HG02938 (cell line): ENCODE measurements around the gene FOXJ3.

Source experiments
- ATAC-seq: cut with Tn5 transposase; IDR thresholded peaks from one replicate; pipeline ENCODE4 v1.9.1; 2021; ENCODE audit warnings: mild to moderate bottlenecking, moderate library complexity; ENCODE audit not compliant: unreplicated experiment

FOXJ3 gene

DNA sequence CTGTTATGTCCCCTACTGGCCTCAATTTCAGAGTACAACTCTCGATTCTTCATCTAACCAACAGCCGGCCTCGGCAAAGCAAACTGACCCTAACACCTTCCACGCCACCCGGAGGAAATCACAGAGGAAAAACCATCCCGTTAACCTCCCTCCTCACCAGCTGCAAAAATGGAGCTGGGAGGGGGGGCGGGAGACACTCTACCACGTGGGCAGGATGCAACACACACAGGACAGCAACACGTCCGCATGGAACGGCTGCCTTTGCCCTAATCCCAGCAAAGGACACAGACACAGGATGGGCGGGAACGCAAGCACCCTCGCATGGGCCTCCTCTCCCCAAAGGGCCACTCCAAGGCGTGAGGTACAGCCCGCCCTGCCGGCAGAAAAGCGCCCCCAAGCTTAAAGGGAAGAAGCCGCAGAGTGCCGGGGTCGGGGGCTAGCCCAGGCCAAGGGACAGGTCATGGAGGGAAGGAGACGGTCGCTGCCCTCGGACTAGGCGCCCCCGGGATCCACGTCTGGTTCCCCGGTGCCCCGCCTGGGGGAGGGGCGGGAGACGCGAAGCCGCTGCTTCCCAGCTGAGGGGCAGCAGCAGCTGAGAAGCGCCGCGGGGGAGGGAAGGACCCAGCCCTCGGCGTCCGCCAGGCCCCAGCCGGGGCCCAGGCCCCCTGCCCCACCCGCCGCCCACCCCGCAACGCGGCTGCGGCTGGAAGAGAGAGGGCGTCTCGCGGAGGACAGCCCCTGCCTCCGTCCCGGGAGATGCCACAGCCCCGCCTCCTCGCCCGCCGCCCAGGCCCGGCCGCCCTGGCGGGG is 590 bp downstream of the FOXJ3 start:
- peak; percentile 48 for ATAC-seq

DNA sequence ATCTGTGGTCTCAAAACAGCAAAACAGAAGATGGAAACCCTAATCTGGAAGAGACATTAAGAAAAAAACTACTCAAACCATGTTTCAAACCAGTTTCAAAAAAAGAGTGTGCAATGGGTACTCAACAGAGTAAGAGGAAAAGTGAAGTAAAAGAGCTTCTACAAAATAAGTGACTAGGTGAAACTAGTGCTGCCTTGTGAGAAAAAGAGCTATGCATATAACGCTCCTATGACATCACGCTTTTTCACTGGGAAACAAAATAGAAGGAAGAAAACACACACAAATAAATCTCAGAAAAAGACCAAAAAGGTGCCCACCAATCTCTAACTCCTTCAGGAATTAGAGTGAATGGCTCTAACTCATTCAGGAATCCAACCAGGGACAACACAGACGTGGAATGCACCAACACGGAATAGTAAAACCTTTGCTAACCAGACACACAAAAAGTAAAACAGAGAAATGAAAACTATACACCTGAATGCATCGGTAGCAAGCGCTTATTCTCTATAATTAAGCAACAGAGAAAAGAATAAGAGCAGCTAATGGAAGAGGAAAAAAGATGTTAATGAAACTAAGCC is 1.3 kb downstream of the FOXJ3 start:
- ATAC-seq = peak; percentile 21

DNA sequence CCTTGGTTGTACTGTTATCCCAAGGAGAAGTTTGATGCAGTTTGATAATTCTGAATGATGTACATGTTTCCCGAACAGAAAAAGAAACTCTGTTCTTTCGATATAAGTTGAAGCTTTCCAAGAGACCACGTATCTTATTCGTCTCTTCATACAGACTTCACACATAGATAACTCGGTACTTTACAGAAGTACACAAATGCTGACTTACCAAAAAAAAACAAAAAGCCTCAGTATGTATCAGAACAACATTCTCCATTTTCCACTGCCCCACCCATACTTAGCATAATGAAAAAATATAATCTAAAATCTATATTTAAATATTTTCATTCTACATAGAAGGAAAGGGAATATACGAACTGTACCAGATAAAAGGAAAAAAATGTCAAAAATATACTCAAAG is 2.2 kb downstream of the FOXJ3 start:
- ATAC-seq = no peak

DNA sequence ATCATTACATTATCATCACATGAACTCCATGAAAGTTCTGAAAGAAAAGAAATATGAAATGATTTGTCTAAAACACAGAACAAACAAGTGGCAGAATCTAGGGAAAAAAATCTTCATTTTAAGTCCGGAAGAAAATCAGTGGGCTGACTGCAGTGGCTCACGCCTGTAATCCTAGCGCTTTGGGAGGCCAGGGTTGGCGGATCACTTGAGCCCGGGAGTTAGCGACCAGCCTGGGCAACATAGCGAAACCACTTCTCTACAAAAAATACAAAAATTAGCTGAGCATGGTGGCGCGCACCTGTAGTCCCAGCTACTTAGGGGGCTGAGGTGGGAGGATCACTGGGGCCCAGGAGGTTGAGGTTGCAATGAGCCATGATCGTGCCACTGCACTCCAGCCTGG is 4.8 kb downstream of the FOXJ3 start:
- no peak for ATAC-seq

GRCh38 chr1:42328916-42329496 is 6.0 kb downstream of the FOXJ3 start:
- no peak for ATAC-seq

DNA sequence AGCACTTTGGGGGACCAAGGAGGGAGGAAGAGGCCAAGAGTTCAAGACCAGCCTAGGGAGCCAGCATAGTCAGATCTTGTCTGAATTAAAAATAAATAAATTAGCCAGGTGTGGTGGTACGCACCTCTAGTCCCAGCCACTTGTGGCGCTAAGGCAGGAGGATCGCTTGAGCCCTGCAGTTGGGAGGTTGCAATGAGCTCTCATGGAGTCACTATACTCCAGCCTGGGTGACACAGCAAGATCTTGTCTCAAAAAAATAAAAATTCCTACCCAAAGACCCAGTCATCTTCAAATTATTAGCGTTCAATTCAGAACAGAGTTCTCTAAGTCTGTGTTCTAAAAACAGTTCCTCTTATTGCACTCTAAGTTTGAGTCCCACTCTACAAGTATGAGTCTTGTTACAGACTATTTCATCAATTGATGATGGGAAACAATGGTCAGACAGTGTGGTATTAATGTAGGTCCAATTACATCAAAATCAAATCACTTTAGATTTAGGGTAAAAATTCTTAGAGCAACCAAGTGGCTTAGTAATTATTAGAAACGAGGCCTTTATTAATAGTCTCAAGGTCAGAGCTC is 6.9 kb downstream of the FOXJ3 start:
- no peak for ATAC-seq

GRCh38 chr1:42325014-42325402 is 10.0 kb downstream of the FOXJ3 start:
- ATAC-seq = no peak

DNA sequence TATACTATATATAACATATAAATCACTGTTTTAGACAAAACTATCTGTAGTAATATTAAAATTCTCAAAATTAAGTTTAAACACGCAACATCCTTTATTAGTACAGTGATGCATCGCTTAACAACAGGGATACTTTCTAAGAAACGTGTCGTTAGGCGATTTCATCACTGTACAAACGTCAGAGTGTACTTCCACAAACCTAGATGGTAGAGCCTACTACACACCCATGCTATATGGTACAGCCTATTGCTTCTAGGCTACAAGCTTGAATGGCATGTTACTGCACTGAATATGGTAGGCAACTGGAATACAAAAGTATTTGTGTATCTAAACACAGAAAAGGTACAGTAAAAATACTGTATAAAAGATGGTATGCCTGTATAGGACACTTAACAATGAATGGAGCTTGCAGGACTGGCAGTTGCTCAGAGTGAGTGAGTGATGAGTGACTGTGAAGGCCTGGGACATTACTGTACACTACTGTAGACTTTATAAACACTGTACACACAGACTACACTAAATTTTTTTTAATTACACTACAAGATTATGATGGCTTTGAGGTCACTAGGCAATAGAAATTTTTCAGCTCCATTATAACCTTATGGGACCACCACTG is 10.5 kb downstream of the FOXJ3 start:
- no peak for ATAC-seq

DNA sequence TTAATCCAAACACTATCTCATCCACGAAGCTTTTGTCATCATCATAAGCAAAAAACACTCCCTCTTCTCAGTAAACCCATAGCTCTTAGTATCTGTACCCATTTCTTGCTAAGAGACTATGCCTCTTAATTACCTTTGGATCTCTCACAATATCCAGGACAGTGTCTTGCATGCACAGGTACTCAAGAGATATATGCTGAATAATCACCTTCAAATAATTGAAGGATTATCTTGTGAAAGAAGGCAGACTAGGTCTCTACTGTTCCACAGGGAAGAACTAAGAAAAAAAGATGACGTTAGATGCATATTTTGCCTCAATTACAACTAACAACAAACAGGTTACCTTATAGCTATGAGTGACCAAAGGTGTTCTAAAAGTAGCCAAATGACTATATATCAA is 11.5 kb downstream of the FOXJ3 start:
- ATAC-seq = no peak

GRCh38 chr1:42322577-42322976 is 12.5 kb downstream of the FOXJ3 start:
- ATAC-seq = no peak

- no peak for ATAC-seq
These were observed 13.3 kb downstream of the FOXJ3 start for GRCh38 chr1:42321731-42322130.

DNA sequence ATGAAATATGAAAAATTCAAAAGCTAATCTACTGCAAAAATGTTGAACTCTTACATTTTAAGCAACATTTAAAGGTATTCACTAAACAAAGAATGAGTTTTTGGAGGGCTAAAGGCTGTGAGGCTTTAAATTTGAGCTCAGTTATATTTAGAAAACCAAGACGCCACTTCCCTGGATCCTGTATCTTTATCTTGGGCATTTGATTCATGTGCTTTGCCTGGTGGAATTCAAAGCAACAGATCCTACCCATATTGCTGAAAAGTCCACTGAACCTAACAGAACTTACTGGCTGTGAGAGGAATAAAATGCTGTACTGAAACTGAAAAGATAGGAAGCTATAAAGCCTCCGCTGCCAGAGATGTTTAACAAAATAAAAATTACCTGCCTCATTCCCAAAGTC is 14.3 kb downstream of the FOXJ3 start:
- no peak for ATAC-seq

- no peak for ATAC-seq
These were observed 15.1 kb downstream of the FOXJ3 start for GRCh38 chr1:42319871-42320484.

GRCh38 chr1:42319128-42319851 is 15.7 kb downstream of the FOXJ3 start:
- ATAC-seq = no peak

DNA sequence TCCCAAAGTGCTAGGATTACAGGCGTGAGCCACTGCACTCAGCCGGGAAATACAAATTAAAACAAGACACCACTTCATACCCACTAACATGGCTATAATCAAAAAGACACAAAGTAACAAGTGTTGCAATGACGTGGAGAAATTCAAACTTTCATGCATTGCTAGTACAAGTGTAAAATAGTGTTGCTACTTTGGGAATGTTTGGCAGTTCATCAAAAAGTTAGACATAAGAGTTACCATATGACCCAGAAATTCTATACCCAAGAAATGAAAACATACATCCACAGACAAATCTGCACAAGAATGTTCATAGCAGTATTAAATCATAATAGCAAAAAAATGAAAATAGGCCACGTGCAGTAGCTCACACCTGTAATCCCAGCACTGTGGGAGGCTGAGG is 16.4 kb downstream of the FOXJ3 start:
- ATAC-seq = no peak

- no peak for ATAC-seq
These were observed 17.7 kb downstream of the FOXJ3 start for GRCh38 chr1:42317308-42317707.

DNA sequence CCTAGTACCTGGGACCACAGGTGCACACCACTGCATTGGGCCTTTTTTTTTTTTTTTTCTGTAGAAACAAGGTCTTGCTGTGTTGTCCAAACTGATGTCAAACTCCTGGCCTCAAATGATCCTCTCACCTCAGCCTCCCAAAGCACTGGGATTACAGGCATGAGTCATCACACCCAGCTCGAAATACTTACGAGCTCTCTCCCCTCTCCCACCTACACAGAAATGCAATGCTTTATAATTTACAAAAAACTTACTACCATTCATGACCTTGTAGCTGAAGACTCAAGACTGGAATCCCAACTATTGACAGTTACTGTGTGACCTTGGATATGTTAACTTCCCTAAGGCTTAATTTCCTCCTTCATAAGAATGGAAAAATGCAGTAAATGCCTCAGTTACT is 18.7 kb downstream of the FOXJ3 start:
- ATAC-seq = no peak

DNA sequence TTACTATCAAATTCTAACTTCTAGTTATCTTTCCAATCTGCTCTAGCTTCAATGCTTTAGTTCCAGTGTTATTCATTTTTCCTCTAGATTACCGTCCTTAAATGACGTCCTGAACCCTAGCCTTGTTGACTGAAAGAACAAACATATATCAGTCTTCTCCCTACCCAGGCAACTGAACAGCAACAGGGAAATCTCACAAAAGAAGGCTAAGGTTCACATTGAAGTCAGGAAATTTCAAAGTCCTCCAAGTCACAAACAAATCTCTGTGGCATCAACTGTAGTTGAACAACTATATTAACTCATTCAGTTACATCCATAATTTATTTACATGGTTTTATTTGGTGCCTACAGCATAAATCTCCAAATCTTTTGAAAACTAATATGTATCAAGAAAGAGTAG is 19.5 kb downstream of the FOXJ3 start:
- no peak for ATAC-seq

GRCh38 chr1:42313970-42314369 is 21.1 kb downstream of the FOXJ3 start:
- no peak for ATAC-seq

- ATAC-seq = no peak
These were observed 22.3 kb downstream of the FOXJ3 start for GRCh38 chr1:42312576-42313212.
